HG03378 (cell line): ENCODE data around the gene SQSTM1.

Experiments
- ATAC-seq: cut with Tn5 transposase; IDR thresholded peaks from one replicate; pipeline ENCODE4 v1.9.1; 2021; ENCODE audit warnings: mild to moderate bottlenecking, moderate library complexity; ENCODE audit not compliant: unreplicated experiment

Gene SQSTM1

GRCh38 chr5:179794575-179794974, 26.1 kb upstream of the SQSTM1 start:
- no peak for ATAC-seq

- no peak for ATAC-seq
Observed at GRCh38 chr5:179795049-179795862, 25.4 kb upstream of the SQSTM1 start.

DNA sequence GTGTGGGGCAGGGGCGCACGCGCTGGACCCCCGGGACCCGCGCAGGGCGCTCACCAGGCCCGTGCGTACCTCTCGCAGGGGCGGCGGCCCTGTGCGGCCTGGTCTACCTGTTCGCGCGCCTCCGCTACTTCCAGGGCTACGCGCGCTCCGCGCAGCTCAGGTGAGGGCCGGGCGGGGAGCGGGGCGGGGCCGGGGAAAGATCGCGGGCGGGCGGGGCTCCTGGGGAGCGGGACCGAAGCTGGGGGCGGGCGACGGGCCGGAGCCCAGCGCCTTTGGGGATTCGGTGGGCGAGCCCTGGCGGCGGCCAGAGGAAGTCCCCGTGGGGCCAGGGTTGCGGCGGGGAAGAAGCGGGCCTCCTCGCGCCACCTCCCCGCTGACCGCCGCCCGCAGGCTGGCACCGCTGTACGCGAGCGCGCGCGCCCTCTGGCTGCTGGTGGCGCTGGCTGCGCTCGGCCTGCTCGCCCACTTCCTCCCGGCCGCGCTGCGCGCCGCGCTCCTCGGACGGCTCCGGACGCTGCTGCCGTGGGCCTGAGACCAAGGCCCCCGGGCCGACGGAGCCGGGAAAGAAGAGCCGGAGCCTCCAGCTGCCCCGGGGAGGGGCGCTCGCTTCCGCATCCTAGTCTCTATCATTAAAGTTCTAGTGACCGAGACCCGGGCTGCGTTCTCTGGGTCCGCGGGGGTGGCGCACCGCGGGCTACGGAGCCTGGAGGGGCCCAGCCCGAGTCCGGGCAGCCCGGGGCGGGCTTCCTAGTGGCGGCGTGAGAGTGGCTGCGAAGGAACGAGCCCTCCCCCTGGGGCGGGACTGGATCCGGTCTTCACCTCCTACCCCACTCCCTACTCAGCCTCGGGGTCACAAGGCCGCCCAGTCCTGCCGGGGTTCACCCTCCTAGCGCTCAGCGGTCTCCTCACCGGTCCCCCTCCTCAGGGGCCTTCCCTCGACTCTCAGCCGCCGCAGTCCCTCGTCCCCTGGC, 24.6 kb upstream of the SQSTM1 start:
- ATAC-seq, result peak; percentile 63

DNA sequence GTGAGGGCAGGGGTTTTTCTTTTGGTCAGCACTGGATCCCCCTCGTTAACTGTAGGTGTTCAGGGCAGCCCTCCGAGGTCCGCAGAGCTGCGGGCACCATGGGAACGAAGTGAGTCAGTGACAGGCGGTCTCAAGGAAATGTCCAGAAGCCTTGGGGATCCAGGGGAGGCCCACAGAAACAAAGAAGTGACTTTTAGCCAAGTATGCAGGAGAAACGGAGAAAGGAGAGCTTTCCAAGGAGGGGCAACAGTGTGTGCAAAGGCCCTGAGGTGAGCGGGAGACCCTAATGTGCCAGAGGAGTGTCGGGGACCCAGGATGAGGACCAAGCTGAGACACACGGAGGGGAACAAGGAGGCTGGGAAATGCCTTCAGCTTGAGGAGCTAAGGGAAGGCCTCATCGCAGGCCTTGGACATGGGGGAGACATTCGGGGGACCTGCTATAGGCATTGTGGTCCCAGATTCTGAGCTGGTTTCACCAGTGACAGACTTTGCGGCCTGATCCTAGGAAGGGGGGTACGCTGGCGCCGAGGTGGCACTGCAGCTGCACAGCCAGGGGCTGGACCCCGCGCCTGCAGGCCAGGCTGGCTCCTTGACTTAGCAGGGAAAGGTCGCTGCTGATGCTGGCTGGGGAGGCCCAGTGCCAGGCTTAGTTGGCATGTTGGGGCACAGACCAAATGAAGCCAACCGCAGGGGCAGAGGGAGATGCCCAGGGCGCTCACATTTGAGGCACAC, 23.7 kb upstream of the SQSTM1 start:
- no peak for ATAC-seq

- ATAC-seq, result no peak
Observed at GRCh38 chr5:179797741-179798140, 23.0 kb upstream of the SQSTM1 start.

- no peak for ATAC-seq
Observed at GRCh38 chr5:179798144-179798770, 22.4 kb upstream of the SQSTM1 start.

DNA sequence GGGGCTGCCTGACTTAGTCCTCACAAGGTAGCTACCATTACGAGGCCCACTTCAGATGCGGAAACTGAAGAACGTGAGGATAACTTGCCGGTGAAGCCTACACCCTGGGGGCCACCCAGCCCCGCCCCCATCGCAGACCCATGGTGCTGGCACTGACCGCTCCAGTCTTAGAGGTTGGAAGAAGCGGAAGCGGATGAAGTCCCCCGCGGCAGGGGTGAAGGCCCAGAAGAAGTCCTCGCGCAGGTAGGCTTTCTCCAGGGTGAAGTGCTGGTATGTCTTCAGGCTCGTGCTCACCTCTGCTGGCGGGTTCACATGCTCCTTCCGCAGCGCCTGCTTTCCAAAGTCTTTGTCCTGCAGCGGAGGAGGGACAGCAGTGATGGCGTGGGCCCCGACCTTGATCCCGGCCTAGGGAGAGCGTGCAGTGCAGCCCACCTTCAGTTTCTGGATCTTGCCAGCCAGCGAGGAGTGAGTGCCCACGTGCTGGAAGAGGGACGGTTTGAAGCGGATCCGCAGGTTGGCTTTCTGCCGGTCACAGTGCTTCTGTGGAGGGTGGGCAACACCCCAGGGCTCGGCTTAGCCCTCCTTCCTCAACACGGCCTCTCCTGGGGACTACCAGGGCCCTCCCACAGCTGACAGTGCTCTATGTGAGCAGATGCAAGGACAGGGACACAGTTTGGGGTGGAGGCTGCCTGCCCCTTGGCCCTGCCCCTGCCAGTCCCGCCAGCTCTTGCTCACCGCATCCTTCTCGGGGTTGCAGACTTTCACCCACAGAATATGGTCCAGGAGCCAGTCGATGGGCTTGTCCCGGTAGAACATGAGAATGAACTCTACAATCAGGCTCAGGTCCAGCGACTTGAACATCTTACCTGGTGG, 21.7 kb upstream of the SQSTM1 start:
- no peak for ATAC-seq

GRCh38 chr5:179799644-179799973, 21.1 kb upstream of the SQSTM1 start:
- ATAC-seq, result no peak

- no peak for ATAC-seq
Observed at GRCh38 chr5:179800071-179800695, 20.5 kb upstream of the SQSTM1 start.

DNA sequence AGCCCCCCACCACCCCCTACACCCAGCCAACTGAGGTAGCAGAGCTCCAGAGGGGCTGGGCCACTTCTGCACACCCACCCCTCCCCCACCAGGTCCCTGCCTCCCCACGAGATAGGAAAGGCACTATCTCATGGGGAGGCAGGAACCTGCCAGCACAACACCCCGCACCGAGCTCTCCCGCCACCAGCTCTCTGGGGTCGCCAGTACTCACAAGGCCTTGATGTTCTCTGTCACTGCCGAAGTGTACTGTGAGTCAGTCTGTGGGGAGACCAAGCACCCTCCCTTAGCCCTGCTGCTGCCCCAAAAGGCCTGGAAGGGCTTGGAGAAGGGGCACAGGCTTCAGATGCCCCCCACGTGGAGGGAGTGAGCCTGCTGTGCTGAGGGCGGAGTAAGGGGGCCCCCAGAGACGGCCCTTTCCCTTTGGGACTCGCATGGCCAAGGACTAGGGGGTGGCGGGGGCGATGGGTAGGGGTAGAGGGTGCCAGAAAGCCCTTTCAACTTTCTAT, 20.0 kb upstream of the SQSTM1 start:
- ATAC-seq, result no peak

GRCh38 chr5:179801304-179802206, 19.1 kb upstream of the SQSTM1 start:
- ATAC-seq, result no peak

DNA sequence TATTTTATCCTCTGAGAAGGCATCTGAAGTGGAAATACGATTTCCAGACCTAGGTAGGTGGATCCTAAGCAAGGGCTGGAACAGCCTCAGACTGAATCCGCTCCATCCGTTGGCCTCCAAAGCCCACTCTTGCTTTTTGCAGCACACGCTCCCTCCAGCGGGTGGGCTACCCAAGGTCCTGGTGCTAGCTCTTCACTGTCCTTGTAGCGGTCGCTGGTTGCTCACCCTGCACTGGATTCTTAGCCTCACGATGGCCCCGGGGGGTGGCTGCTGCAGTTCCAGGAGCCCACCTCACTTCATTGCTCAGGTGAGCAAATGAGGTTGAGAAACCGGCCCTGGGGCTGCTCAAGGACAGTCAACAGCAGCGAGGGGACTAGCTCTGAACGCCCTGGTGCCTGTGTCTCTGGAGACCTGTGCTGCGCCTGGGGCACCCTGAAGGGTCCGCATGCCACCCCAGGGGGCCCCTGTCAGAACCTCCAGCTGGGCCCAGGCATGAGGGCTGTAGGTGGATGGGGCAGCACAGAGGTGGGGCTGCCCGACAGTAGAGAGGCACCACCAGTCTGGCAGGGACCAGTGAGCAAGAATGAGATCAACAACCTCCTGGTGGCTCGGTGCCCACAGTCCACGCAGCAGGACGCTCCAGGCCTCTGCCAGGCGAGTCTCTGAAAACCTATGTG, 18.4 kb upstream of the SQSTM1 start:
- ATAC-seq, result no peak

DNA sequence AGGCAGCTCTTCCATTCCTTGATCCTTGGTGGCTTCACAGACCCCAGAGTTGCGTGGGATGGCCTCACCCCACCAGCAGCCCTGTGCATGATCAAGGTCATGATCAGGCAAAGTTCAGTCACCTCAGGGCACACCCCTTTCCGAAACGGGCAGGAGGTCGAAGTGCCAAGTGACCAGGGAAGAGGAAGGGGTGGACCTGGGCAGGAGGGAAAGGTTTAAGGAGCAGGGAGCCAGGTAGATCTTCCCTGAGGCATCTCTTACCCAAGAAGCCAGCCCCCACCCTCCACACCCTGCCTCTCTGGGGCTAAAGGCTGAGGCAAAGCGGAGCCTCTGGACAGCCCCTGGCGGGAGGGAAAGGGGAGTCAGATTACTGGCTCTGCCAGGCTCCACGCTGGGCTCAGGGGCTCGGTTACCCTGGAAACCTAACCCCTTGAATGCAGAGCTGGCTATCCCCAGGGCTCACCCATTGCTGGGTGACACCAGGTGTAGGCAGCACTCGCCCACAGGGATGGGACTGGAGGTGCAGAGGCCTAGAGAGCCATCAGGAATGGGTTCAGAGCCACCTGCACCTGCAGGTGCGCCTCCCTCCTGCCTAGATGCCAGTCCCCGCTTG, 17.6 kb upstream of the SQSTM1 start:
- no peak for ATAC-seq

- no peak for ATAC-seq
Observed at GRCh38 chr5:179803651-179804554, 16.8 kb upstream of the SQSTM1 start.

- no peak for ATAC-seq
Observed at GRCh38 chr5:179804555-179804947, 16.2 kb upstream of the SQSTM1 start.

DNA sequence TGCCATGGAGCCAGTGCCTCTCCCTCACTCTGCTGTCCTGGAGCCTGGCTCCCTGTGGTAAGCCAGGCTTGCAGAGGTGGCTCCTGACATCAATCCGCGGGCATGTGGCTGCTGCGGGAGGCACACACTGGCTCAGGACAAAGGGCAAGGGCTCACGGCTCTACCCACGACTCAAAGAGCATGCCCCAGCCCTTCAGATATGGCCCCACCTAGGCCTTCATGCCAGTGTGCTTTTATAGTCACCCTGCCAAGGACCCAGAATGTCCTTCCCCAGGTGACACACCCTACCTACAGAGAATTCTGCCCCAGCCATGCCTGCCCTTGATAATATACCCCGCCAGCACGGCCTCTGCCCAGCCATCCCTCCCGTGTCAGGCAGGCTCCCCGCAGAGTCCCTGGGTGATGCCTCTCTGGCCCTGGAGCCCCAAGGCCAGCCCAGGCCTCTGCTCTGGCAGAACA, 15.6 kb upstream of the SQSTM1 start:
- no peak for ATAC-seq
